GM19043 (cell line): ENCODE data around the gene ST7.
A peak's percentile ranks its signal among the peaks of the same experiment; 100 is the strongest.

Experiments
- ATAC-seq: cut with Tn5 transposase; IDR thresholded peaks from one replicate; pipeline ENCODE4 v1.9.1; 2021; ENCODE audit warnings: low read depth; ENCODE audit not compliant: unreplicated experiment

Gene ST7

GRCh38 chr7:117145333-117145732 is 192.0 kb downstream of the ST7 start:
- ATAC-seq: no peak

GRCh38 chr7:117146059-117146458 is 192.8 kb downstream of the ST7 start:
- no peak for ATAC-seq

- ATAC-seq: no peak
These were observed 193.2 kb downstream of the ST7 start for GRCh38 chr7:117146511-117146910.

GRCh38 chr7:117148971-117149370 is 195.7 kb downstream of the ST7 start:
- no peak for ATAC-seq

- no peak for ATAC-seq
These were observed 196.4 kb downstream of the ST7 start for GRCh38 chr7:117149692-117150091.

GRCh38 chr7:117152213-117153007 is 199.1 kb downstream of the ST7 start:
- no peak for ATAC-seq

GRCh38 chr7:117153016-117153545 is 199.8 kb downstream of the ST7 start:
- ATAC-seq: no peak

- no peak for ATAC-seq
These were observed 201.4 kb downstream of the ST7 start for GRCh38 chr7:117154721-117155120.

- no peak for ATAC-seq
These were observed 202.4 kb downstream of the ST7 start for GRCh38 chr7:117155694-117156093.

GRCh38 chr7:117157241-117158209 is 204.2 kb downstream of the ST7 start:
- ATAC-seq: no peak

- no peak for ATAC-seq
These were observed 205.8 kb downstream of the ST7 start for GRCh38 chr7:117158941-117159697.

- no peak for ATAC-seq
These were observed 209.8 kb downstream of the ST7 start for GRCh38 chr7:117163101-117163500.

- ATAC-seq: no peak
These were observed 211.3 kb downstream of the ST7 start for GRCh38 chr7:117164620-117165019.

- ATAC-seq: peak; percentile 75
These were observed 212.4 kb downstream of the ST7 start for GRCh38 chr7:117165656-117166055.

GRCh38 chr7:117169907-117170306 is 216.6 kb downstream of the ST7 start:
- ATAC-seq: no peak

- ATAC-seq: no peak
These were observed 217.8 kb downstream of the ST7 start for GRCh38 chr7:117171106-117171505.

- ATAC-seq: no peak
These were observed 219.0 kb downstream of the ST7 start for GRCh38 chr7:117172283-117172682.

- no peak for ATAC-seq
These were observed 219.9 kb downstream of the ST7 start for GRCh38 chr7:117173035-117173770.

GRCh38 chr7:117176206-117176605 is 222.9 kb downstream of the ST7 start:
- no peak for ATAC-seq

GRCh38 chr7:117178600-117178999 is 225.3 kb downstream of the ST7 start:
- ATAC-seq: no peak
